Fibroblast of villous mesenchyme (primary cell): ENCODE measurements around the gene RCAN2. TPM values are rescaled to one million over a fixed set of nuclear protein-coding genes. Genes with fewer than 3 reads are reported as not detected.
"Not testable (repeated sequence)": the region's sequence is repeated elsewhere in the genome, so short reads cannot be mapped to it uniquely, and the experiment has no call there.

Experiments used
- DNase-seq: peaks from one replicate; pipeline ENCODE4 v3.0.0-alpha.2; 2010; ENCODE audit warnings: low read depth
- H3K4me3 ChIP-seq: 2 replicates; pipeline ENCODE4 v1.5.1; 2011; ENCODE audit warnings: low read depth, mild to moderate bottlenecking, low read length
- CTCF ChIP-seq: IDR thresholded peaks from 2 replicates; pipeline ENCODE4 v1.5.1; 2012; ENCODE audit warnings: low read depth, mild to moderate bottlenecking, low read length; ENCODE audit not compliant: insufficient read depth
- total RNA-seq: library from RNA; depleted of rRNA; stranded (reverse); fragments of >200 nt; gene quantifications from 2 replicates; pipeline ENCODE4 v1.2.3, GENCODE V29; 2012

The RCAN2 gene
- total RNA-seq, 1 donor = 1.7 TPM

- TF ChIP-seq CTCF = no peak
- no peak for DNase-seq
- no peak overlapping the region for H3K4me3 ChIP-seq
Observed at GRCh38 chr6:46395530-46395929, 95.7 kb downstream of the RCAN2 start.

- TF ChIP-seq CTCF = no peak
- no peak for DNase-seq
- no peak overlapping the region for H3K4me3 ChIP-seq
Observed at GRCh38 chr6:46393940-46394337, 97.3 kb downstream of the RCAN2 start.

GRCh38 chr6:46393161-46393939 lies 97.9 kb downstream of the RCAN2 start:
- DNase-seq = no peak
- no peak for TF ChIP-seq CTCF
- H3K4me3 ChIP-seq = no peak overlapping the region

- DNase-seq = no peak
- no peak for TF ChIP-seq CTCF
- H3K4me3 ChIP-seq = no peak overlapping the region
Observed at GRCh38 chr6:46392294-46392693, 99.0 kb downstream of the RCAN2 start.

GRCh38 chr6:46390153-46390876 lies 100.9 kb downstream of the RCAN2 start:
- no peak for DNase-seq
- no peak for TF ChIP-seq CTCF

GRCh38 chr6:46387728-46388127 lies 103.5 kb downstream of the RCAN2 start:
- not testable (repeated sequence) for H3K4me3 ChIP-seq, DNase-seq

More at GRCh38 chr6:46390153-46390876, 100.9 kb downstream of the RCAN2 start:
- H3K4me3 ChIP-seq = no peak overlapping the region

GRCh38 chr6:46381579-46381978 lies 109.7 kb downstream of the RCAN2 start:
- no peak overlapping the region for H3K4me3 ChIP-seq
- DNase-seq = no peak
- TF ChIP-seq CTCF = no peak
